ENCODE data around the gene RIN2. TPM values are rescaled to one million over a fixed set of nuclear protein-coding genes. Genes with fewer than 3 reads are reported as not detected.
A peak's percentile ranks its signal among the peaks of the same experiment; 100 is the strongest.

Gene RIN2
- total RNA-seq, 1 donor from 2014 or later = 24.4 TPM

DNA sequence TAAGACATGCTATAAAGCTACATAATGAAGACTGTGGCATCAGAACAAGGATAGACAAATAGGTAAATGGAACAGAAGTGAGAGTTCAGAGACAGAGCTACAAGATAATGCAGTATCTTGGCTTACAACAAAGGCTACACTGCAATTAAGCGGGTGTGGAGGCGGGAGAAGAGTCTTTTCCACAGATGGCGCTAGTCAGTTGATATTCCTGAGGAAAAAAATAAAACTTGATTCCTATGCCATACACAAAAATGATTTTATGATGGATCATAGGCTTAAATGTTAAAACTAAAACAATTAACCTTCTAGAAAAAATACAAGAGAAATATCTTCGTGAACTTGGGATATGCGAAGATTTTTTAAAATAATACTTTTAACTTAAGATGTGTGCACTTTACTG lies 31.0 kb downstream of the RIN2 start:
- H3K27me3 Mint-ChIP-seq (ENCODE audit: low read depth) = no peaks in the 10 kb centered on the region
- no peak for DNase-seq (ENCODE audit: low spot score)
- no peak overlapping the region for H3K27ac Mint-ChIP-seq (ENCODE audit: unreplicated experiment)
- TF ChIP-seq, protein P1, sequence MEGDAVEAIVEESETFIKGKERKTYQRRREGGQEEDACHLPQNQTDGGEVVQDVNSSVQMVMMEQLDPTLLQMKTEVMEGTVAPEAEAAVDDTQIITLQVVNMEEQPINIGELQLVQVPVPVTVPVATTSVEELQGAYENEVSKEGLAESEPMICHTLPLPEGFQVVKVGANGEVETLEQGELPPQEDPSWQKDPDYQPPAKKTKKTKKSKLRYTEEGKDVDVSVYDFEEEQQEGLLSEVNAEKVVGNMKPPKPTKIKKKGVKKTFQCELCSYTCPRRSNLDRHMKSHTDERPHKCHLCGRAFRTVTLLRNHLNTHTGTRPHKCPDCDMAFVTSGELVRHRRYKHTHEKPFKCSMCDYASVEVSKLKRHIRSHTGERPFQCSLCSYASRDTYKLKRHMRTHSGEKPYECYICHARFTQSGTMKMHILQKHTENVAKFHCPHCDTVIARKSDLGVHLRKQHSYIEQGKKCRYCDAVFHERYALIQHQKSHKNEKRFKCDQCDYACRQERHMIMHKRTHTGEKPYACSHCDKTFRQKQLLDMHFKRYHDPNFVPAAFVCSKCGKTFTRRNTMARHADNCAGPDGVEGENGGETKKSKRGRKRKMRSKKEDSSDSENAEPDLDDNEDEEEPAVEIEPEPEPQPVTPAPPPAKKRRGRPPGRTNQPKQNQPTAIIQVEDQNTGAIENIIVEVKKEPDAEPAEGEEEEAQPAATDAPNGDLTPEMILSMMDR (IDR thresholded peaks at IDR 0.05) = peak; percentile 19
- peaks cover 43% of the 10 kb centered on the region for H3K4me1 Mint-ChIP-seq (ENCODE audit: low read depth)
- peaks cover 6% of the 10 kb centered on the region for H3K9me3 Mint-ChIP-seq (ENCODE audit: low read depth)
- no peak overlapping the region for H3K4me3 Mint-ChIP-seq (ENCODE audit: unreplicated experiment)
- H3K36me3 Mint-ChIP-seq (ENCODE audit: low read depth) = peaks cover 4% of the 10 kb centered on the region

- H3K4me1 Mint-ChIP-seq (ENCODE audit: low read depth) = peaks cover 38% of the 10 kb centered on the region
- peaks cover 4% of the 10 kb centered on the region for H3K36me3 Mint-ChIP-seq (ENCODE audit: low read depth)
- H3K9me3 Mint-ChIP-seq (ENCODE audit: low read depth) = peaks cover 6% of the 10 kb centered on the region
- peak overlapping the region; percentile 22 for H3K27ac Mint-ChIP-seq (ENCODE audit: unreplicated experiment)
- DNase-seq (ENCODE audit: low spot score) = no peak
- TF ChIP-seq, protein P1 (IDR thresholded peaks at IDR 0.05) = no peak
- H3K4me3 Mint-ChIP-seq (ENCODE audit: unreplicated experiment) = no peak overlapping the region
- no peaks in the 10 kb centered on the region for H3K27me3 Mint-ChIP-seq (ENCODE audit: low read depth)
These were observed 31.4 kb downstream of the RIN2 start for GRCh38 chr20:19789446-19789845.

GRCh38 chr20:19791887-19792286 lies 33.8 kb downstream of the RIN2 start:
- Mint-ChIP-seq H3K9me3 (ENCODE audit: low read depth) (peaks cover 6% of the 10 kb centered on the region), H3K4me1 (ENCODE audit: low read depth) (peaks cover 29% of the 10 kb centered on the region), H3K4me3 (ENCODE audit: unreplicated experiment) (no peak overlapping the region), H3K27ac (ENCODE audit: unreplicated experiment) (no peak overlapping the region), H3K36me3 (ENCODE audit: low read depth) (peaks cover 4% of the 10 kb centered on the region), H3K27me3 (ENCODE audit: low read depth) (no peaks in the 10 kb centered on the region)
- TF ChIP-seq, protein P1 (IDR thresholded peaks at IDR 0.05) = no peak
- DNase-seq (ENCODE audit: low spot score) = no peak

DNA sequence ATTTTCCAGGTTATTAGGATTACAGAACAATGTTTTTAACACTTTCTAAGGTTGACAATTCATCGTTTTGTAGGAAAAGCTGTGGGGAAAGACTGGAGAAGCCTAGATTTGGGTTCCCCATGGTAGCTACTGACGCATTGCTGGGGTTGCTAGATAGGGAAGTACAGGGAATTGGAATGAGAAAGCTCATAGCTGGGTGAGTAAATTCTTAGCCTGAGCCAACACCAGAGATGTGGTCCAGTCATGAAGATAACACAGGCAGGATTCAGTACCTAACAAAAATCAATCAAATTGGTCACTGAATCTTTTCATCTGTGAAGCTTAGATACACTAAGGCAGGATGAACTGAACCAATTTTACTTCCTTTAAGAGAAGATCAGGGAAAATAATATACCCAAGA lies 35.7 kb downstream of the RIN2 start:
- Mint-ChIP-seq H3K9me3 (ENCODE audit: low read depth) (peaks cover 3% of the 10 kb centered on the region), H3K4me1 (ENCODE audit: low read depth) (peaks cover 22% of the 10 kb centered on the region), H3K27me3 (ENCODE audit: low read depth) (no peaks in the 10 kb centered on the region), H3K4me3 (ENCODE audit: unreplicated experiment) (no peak overlapping the region), H3K36me3 (ENCODE audit: low read depth) (peaks cover 2% of the 10 kb centered on the region), H3K27ac (ENCODE audit: unreplicated experiment) (no peak overlapping the region)
- TF ChIP-seq, protein P1 (IDR thresholded peaks at IDR 0.05) = no peak
- DNase-seq (ENCODE audit: low spot score) = no peak

GRCh38 chr20:19794941-19795340 lies 36.9 kb downstream of the RIN2 start:
- no peak overlapping the region for H3K4me3 Mint-ChIP-seq (ENCODE audit: unreplicated experiment)

More at GRCh38 chr20:19794941-19795340, 36.9 kb downstream of the RIN2 start:
- Mint-ChIP-seq H3K27ac (ENCODE audit: unreplicated experiment) (no peak overlapping the region), H3K36me3 (ENCODE audit: low read depth) (peaks cover 7% of the 10 kb centered on the region), H3K9me3 (ENCODE audit: low read depth) (no peaks in the 10 kb centered on the region), H3K4me1 (ENCODE audit: low read depth) (peaks cover 15% of the 10 kb centered on the region), H3K27me3 (ENCODE audit: low read depth) (no peaks in the 10 kb centered on the region)
- TF ChIP-seq, protein P1 (IDR thresholded peaks at IDR 0.05) = no peak
- DNase-seq (ENCODE audit: low spot score) = no peak

Measured in chondrocyte (in vitro differentiated cells).